HepG2 (cell line): Measurements from ENCODE around the gene SUDS3. TPM values are rescaled to one million over a fixed set of nuclear protein-coding genes. Genes with fewer than 3 reads are reported as not detected.

Experiments used
- ADNP ChIP-seq: sonication (generic); formaldehyde crosslinking; IDR thresholded peaks from 2 replicates; pipeline ENCODE4 v1.4.0; 2020; ENCODE audit warnings: missing genetic modification reagents
- ATF7 ChIP-seq, 2 experiments: fragments of 450-650 bp in 1 of 2; sonication (generic) in 1 of 2; formaldehyde crosslinking in 1 of 2; IDR thresholded peaks; 2 replicates each; pipeline versions ENCODE4 v1.4.0 to v1.6.1; 2016 to 2020; ENCODE audit warnings: antibody characterized with exemption in 1 of 2, mild to moderate bottlenecking in 1 of 2, missing genetic modification reagents in 1 of 2
- ATM ChIP-seq: fragments of 450-650 bp; IDR thresholded peaks from 2 replicates; pipeline ENCODE4 v1.7.1; 2017; ENCODE audit warnings: mild to moderate bottlenecking, borderline replicate concordance
- CEBPB ChIP-seq: IDR thresholded peaks from 2 replicates; pipeline ENCODE4 v1.6.1; 2011; ENCODE audit warnings: low read depth, low read length, improper control_type of control experiment, borderline replicate concordance
- DPF2 ChIP-seq: sonication (generic); formaldehyde crosslinking; IDR thresholded peaks from 2 replicates; pipeline ENCODE4 v1.4.0; 2020; ENCODE audit warnings: mild to moderate bottlenecking, low read depth, missing genetic modification reagents, borderline replicate concordance
- FOXO1 ChIP-seq: sonication (generic); formaldehyde crosslinking; IDR thresholded peaks from 2 replicates; pipeline ENCODE4 v1.4.0; 2020; ENCODE audit warnings: missing genetic modification reagents
- PAWR ChIP-seq: sonication (generic); formaldehyde crosslinking; IDR thresholded peaks from 2 replicates; pipeline ENCODE4 v1.4.0; 2020; ENCODE audit warnings: missing genetic modification reagents, mild to moderate bottlenecking, borderline replicate concordance
- RFX3 ChIP-seq: IDR thresholded peaks from 2 replicates; pipeline ENCODE4 v1.6.1; 2016; ENCODE audit warnings: missing biosample characterization, missing genetic modification reagents
- ZBTB42 ChIP-seq: sonication (generic); formaldehyde crosslinking; IDR thresholded peaks from 2 replicates; pipeline ENCODE4 v1.5.0; 2020; ENCODE audit warnings: mild to moderate bottlenecking, missing genetic modification reagents
- ZBTB8A ChIP-seq: sonication (generic); formaldehyde crosslinking; IDR thresholded peaks from 2 replicates; pipeline ENCODE4 v1.4.0; 2020; ENCODE audit warnings: mild to moderate bottlenecking, low read depth, missing genetic modification reagents, borderline replicate concordance
- ZNF124 ChIP-seq: sonication (generic); formaldehyde crosslinking; IDR thresholded peaks from 2 replicates; pipeline ENCODE4 v1.4.0; 2020; ENCODE audit warnings: missing genetic modification reagents
- ZNF260 ChIP-seq: sonication (generic); formaldehyde crosslinking; IDR thresholded peaks from 2 replicates; pipeline ENCODE4 v1.4.0; 2020; ENCODE audit warnings: missing genetic modification reagents, low read depth, mild to moderate bottlenecking, borderline replicate concordance
- ZNF33A ChIP-seq: sonication (generic); formaldehyde crosslinking; IDR thresholded peaks from 2 replicates; pipeline ENCODE4 v1.5.1; 2020; ENCODE audit warnings: missing genetic modification reagents, mild to moderate bottlenecking, moderate library complexity, borderline replicate concordance
- ZNF430 ChIP-seq: sonication (generic); formaldehyde crosslinking; IDR thresholded peaks from 2 replicates; pipeline ENCODE4 v1.9.0; 2021; ENCODE audit warnings: mild to moderate bottlenecking, missing genetic modification reagents
- ZNF567 ChIP-seq: sonication (generic); formaldehyde crosslinking; IDR thresholded peaks from 2 replicates; pipeline ENCODE4 v1.8.1; 2023; ENCODE audit warnings: mild to moderate bottlenecking, missing genetic modification reagents, borderline replicate concordance
- ZNF749 ChIP-seq: sonication (generic); formaldehyde crosslinking; IDR thresholded peaks from 2 replicates; pipeline ENCODE4 v1.8.0; 2022; ENCODE audit warnings: mild to moderate bottlenecking, missing genetic modification reagents, moderate library complexity, borderline replicate concordance
- ZNF776 ChIP-seq: sonication (generic); formaldehyde crosslinking; IDR thresholded peaks from 2 replicates; pipeline ENCODE4 v1.4.0; 2020; ENCODE audit warnings: mild to moderate bottlenecking, missing genetic modification reagents
- polyA plus RNA-seq, 8 experiments: library from polyadenylated mRNA; depleted of rRNA in 3 of 8; stranded (reverse) in 7 of 8; unstranded in 1 of 8; fragments of >200 nt; fragmentation: Illumina TruSeq in 4 of 8; extraction: Trizol in 4 of 8; gene quantifications; 2 replicates each; pipeline versions ENCODE4 v1.2.1 to v1.2.3, GENCODE V29; 2011 to 2016; ENCODE audit warnings: low read depth in 4 of 8, missing spikeins in 1 of 8, mixed read lengths in 1 of 8; ENCODE audit not compliant: insufficient read depth in 1 of 8
- total RNA-seq, 5 experiments: library from RNA; depleted of rRNA; stranded (reverse); fragments of >200 nt; fragmentation: Illumina TruSeq; extraction: Trizol; gene quantifications; 2 replicates each; pipeline ENCODE4 v1.2.3, GENCODE V29; 2016; ENCODE audit warnings: low read depth in 1 of 5
- TF ChIP-seq, protein P1 (sequence below): sonication (generic); formaldehyde crosslinking; IDR thresholded peaks from 2 replicates; pipeline ENCODE4 v1.8.0; 2022; ENCODE audit warnings: missing genetic modification reagents, mild to moderate bottlenecking, moderate library complexity, borderline replicate concordance
- TF ChIP-seq, protein P2 (sequence below), 2 experiments: sonication (generic) in 1 of 2; formaldehyde crosslinking in 1 of 2; IDR thresholded peaks; 2 replicates each; pipeline versions ENCODE4 v1.5.1 to v1.6.1; 2011 to 2020; ENCODE audit warnings: borderline replicate concordance in 1 of 2, low read depth in 1 of 2, low read length in 1 of 2, mild to moderate bottlenecking in 1 of 2, missing genetic modification reagents in 1 of 2, moderate library complexity in 1 of 2
- TF ChIP-seq, protein P3 (sequence below): IDR thresholded peaks from 2 replicates; pipeline ENCODE4 v1.6.1; 2016; ENCODE audit warnings: low read depth, control low read depth

The SUDS3 gene
- total and polyA plus RNA-seq, 2 of the 13 experiments (the other 11 are each of a cell fraction or from before 2014, with no cell fraction given): 20.2 to 33.1 TPM

DNA sequence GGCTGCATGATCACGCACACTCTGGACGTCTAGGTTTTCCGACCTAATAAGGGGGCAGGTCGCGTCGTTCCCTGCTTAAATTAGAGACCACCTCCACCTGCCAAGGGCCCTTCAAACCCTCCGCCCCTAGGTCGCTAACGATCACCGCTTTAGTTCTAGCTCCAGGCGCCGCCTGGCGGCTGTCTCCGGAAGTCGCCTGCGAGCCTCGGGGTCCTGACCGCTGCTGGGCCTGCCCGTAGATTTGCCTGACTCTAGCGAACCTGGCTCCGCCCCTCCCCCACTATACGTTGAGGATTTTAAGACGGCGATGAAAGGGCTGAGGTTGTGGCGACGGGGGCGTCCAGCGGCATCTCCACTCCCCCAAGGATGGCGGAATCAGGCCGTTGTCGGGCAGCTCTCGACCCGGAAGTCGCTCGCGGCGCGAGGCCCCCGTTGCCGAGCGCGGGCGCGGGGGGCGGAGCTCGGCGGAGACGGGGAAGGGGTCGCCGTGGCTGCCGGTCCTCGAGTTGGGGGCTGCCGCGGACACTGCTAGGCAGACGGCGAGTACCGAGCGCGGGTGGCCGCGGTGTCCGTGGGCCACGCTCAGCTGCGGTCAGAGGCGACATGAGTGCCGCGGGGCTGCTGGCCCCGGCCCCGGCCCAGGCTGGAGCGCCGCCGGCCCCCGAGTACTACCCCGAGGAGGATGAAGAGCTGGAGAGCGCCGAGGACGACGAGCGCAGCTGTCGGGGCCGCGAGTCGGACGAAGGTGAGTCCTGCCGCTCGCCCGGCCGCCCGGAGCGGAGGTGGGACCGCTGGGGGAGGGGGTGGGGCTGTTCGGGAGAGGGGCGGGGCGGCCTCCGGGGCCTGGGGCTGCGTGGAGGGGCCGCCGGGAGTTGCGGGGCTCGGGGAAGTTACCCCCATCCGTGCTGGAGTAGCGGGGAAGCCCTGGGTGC, at the start of gene SUDS3 (continued):
- TF ChIP-seq ZNF430 (CRISPR knock-in tag): peak; percentile 70; the same call in 1 of the 2 replicates
- TF ChIP-seq CEBPB: no peak
- no peak for TF ChIP-seq ATM
- TF ChIP-seq ZNF124 (CRISPR knock-in tag): peak; percentile 46; the same call in 1 of the 2 replicates
- TF ChIP-seq ATF7 (IDR thresholded peaks at IDR 0.05): no peak
- TF ChIP-seq ATF7 (CRISPR knock-in tag; IDR thresholded peaks at IDR 0.05): 0 out of 2 replicates have a peak, but pooled peaks have one; percentile 51
- no peak for TF ChIP-seq DPF2
- TF ChIP-seq ZNF749: no peak; the same call in none of the 2 replicates
- TF ChIP-seq, protein P1, sequence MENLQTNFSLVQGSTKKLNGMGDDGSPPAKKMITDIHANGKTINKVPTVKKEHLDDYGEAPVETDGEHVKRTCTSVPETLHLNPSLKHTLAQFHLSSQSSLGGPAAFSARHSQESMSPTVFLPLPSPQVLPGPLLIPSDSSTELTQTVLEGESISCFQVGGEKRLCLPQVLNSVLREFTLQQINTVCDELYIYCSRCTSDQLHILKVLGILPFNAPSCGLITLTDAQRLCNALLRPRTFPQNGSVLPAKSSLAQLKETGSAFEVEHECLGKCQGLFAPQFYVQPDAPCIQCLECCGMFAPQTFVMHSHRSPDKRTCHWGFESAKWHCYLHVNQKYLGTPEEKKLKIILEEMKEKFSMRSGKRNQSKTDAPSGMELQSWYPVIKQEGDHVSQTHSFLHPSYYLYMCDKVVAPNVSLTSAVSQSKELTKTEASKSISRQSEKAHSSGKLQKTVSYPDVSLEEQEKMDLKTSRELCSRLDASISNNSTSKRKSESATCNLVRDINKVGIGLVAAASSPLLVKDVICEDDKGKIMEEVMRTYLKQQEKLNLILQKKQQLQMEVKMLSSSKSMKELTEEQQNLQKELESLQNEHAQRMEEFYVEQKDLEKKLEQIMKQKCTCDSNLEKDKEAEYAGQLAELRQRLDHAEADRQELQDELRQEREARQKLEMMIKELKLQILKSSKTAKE (CRISPR knock-in tag): no peak
- TF ChIP-seq, protein P2, sequence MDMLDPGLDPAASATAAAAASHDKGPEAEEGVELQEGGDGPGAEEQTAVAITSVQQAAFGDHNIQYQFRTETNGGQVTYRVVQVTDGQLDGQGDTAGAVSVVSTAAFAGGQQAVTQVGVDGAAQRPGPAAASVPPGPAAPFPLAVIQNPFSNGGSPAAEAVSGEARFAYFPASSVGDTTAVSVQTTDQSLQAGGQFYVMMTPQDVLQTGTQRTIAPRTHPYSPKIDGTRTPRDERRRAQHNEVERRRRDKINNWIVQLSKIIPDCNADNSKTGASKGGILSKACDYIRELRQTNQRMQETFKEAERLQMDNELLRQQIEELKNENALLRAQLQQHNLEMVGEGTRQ (IDR thresholded peaks at IDR 0.05; ENCODE audit: low read depth, low read length): no peak
- TF ChIP-seq, protein P2 (CRISPR knock-in tag; IDR thresholded peaks at IDR 0.05; ENCODE audit: borderline replicate concordance): peak; percentile 23; the same call in 1 of the 2 replicates
- no peak for TF ChIP-seq ZNF33A
- 0 out of 2 replicates have a peak, but pooled peaks have one; percentile 66 for TF ChIP-seq ZBTB8A
- TF ChIP-seq ZBTB42 (CRISPR knock-in tag): no peak
- TF ChIP-seq ZNF260: no peak
- no peak for TF ChIP-seq ZNF567 (CRISPR knock-in tag)
- no peak for TF ChIP-seq ADNP (CRISPR knock-in tag)
- TF ChIP-seq PAWR (CRISPR knock-in tag): no peak; the same call in 1 of the 2 replicates
- TF ChIP-seq, protein P3, sequence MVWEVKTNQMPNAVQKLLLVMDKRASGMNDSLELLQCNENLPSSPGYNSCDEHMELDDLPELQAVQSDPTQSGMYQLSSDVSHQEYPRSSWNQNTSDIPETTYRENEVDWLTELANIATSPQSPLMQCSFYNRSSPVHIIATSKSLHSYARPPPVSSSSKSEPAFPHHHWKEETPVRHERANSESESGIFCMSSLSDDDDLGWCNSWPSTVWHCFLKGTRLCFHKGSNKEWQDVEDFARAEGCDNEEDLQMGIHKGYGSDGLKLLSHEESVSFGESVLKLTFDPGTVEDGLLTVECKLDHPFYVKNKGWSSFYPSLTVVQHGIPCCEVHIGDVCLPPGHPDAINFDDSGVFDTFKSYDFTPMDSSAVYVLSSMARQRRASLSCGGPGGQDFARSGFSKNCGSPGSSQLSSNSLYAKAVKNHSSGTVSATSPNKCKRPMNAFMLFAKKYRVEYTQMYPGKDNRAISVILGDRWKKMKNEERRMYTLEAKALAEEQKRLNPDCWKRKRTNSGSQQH: no peak; the same call in 1 of the 2 replicates
- peak; percentile 41; the same call in 1 of the 2 replicates for TF ChIP-seq RFX3
- no peak for TF ChIP-seq FOXO1 (CRISPR knock-in tag)
- no peak; the same call in 1 of the 2 replicates for TF ChIP-seq ZNF776 (CRISPR knock-in tag)
